Lower leg skin (tissue), 3 donors: Measurements from ENCODE around the gene NUCKS1.

ENCODE experiments used
- POLR2A ChIP-seq, 2 donors: fragments of 450-650 bp; IDR thresholded peaks; one replicate each; pipeline ENCODE4 v1.6.1; 2016 to 2017; ENCODE audit warnings: antibody characterized with exemption in 2 of 2, mild to moderate bottlenecking in 1 of 2, moderate library complexity in 1 of 2
- TF ChIP-seq, protein P1 (sequence below), 3 donors: fragments of 450-650 bp; IDR thresholded peaks; one replicate each; pipeline ENCODE4 v1.5.1; 2016; ENCODE audit warnings: antibody characterized with exemption in 3 of 3, mild to moderate bottlenecking in 3 of 3, moderate library complexity in 2 of 3

DNA sequence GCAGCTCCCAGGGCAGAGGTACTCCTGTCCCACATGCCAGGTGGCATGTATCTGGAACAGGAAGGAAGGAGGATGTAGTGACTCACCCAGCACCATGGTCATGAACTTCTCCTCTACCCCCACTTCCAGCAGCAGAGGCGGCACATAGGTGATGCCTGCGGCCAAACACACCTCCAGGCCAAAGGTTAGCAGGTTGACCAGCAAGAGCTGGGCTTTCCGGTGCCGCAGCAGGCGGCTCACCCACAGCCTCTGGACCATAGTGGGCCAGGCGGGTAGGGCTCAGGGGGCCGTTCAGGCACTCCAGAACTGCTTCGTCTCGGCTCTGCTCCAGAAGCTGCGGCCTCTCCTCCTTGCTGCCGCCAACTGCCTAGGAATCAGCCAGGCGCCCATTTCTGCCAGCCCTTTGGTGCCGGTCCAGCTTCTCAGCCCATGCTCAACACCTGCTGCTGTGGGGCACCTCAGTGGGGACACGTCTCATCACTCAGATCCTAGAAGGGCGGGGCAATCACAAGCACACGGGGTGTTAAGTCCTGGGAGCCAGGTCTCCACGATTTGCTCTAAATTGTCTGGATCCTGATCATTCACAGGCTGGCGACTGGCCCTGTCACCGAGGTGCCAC is 85.5 kb downstream of the NUCKS1 start:
- TF ChIP-seq, protein P1, sequence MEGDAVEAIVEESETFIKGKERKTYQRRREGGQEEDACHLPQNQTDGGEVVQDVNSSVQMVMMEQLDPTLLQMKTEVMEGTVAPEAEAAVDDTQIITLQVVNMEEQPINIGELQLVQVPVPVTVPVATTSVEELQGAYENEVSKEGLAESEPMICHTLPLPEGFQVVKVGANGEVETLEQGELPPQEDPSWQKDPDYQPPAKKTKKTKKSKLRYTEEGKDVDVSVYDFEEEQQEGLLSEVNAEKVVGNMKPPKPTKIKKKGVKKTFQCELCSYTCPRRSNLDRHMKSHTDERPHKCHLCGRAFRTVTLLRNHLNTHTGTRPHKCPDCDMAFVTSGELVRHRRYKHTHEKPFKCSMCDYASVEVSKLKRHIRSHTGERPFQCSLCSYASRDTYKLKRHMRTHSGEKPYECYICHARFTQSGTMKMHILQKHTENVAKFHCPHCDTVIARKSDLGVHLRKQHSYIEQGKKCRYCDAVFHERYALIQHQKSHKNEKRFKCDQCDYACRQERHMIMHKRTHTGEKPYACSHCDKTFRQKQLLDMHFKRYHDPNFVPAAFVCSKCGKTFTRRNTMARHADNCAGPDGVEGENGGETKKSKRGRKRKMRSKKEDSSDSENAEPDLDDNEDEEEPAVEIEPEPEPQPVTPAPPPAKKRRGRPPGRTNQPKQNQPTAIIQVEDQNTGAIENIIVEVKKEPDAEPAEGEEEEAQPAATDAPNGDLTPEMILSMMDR (IDR thresholded peaks at IDR 0.05), result no peak
- no peak for TF ChIP-seq POLR2A (IDR thresholded peaks at IDR 0.05)
